ENCODE results near the gene CARM1.

The CARM1 gene

DNA sequence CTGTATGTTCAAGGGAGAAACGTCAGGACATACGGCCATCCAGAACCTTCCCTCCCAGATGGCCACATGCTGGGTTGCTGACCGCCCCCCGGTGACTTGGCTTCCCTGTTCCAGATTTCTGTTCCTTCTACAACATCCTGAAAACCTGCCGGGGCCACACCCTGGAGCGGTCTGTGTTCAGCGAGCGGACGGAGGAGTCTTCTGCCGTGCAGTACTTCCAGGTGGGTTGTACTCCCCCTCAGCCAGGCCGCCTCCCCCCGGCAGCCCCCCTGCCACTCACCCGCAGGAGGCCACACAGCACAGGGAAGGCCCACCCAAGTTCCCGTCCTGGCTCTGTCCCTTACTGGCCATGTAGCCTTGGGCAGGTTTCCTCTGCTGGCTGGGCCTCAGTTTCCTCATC lies 36.6 kb downstream of the CARM1 start:
- DNase-seq (ENCODE audit: low read depth): no peak

DNA sequence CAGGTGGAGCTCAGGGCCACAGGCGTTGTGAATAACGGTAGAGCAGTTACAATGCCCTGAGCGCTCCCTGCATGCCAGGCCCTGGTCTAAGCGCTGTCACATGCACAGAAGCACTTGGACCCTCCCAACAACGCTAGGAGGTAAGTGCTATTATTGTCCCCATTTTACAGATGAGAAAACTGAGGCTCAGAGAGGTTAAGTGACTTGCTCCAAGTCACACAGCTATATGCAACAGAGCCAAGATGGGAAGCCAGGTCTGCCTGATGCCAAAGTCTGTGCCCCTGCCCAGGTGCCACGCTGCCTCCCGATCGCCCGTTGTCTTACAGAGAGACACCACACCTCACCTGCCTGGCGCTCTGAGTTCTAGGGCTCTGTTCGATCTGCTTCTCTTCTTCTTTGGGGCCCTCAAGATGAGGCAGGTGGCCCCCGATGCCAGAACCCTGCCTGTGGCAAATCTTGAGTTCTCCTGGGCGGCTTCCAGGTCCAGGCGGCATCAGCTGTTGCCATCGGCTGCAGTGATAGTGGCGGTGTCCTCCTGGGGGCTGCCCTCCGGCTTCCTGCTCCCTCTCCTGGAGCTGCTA lies 37.1 kb downstream of the CARM1 start:
- no peak for DNase-seq (ENCODE audit: low read depth)

DNA sequence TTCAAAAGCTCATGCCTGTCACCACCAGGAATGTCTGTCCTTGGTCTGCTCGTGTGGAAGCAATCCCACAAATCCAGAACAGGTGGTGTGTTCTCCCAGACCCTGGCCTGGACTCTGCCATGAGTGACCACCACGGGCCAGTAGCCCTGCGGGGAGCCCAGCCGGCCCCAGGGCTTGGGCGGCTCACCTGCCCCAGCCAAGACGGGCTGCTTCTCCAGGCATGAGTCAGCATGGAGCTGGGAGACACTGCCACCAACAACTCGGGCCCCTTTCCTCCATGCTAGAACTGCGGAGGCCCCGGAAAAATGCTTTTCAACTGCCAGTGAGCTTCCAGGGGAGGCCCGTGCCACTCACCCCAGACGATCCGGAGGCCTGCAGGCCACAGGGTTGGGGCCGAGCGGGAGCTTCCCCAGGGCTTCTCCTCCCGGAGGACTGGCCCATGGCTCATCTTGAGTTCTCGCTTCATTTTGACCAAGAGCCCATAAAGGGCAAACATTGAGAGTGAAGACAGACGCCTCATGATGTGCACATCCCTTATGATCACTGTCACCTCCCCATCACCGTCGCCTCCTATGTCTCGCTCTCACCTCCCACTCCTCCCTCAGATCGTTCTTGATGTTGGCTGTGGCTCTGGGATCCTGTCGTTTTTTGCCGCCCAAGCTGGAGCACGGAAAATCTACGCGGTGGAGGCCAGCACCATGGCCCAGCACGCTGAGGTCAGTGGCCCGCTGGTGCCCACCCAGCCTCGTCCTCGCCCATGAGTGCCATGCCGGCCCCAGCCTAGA lies 40.4 kb downstream of the CARM1 start:
- no peak for DNase-seq (ENCODE audit: low read depth)

DNA sequence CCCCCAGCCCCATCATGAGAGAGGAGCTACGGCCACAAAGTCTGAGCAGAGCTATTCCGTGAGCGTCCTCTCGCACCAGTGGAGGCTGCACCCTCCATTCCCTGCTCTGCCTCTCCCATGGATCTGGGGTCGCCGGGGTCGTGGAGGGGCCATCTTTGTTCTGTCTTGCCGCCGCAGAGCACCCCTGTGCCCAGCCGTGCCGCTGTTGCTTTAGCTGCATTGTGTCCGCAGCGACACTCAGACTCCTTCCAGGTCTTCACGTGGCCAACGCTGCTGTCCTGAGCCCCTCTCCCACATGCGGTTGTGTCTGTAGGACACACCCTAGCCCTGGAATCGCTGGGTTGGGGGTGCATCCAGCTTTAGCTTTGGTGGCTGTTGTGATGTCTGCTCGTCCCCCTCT lies 41.3 kb downstream of the CARM1 start:
- no peak for DNase-seq (ENCODE audit: low read depth)

DNA sequence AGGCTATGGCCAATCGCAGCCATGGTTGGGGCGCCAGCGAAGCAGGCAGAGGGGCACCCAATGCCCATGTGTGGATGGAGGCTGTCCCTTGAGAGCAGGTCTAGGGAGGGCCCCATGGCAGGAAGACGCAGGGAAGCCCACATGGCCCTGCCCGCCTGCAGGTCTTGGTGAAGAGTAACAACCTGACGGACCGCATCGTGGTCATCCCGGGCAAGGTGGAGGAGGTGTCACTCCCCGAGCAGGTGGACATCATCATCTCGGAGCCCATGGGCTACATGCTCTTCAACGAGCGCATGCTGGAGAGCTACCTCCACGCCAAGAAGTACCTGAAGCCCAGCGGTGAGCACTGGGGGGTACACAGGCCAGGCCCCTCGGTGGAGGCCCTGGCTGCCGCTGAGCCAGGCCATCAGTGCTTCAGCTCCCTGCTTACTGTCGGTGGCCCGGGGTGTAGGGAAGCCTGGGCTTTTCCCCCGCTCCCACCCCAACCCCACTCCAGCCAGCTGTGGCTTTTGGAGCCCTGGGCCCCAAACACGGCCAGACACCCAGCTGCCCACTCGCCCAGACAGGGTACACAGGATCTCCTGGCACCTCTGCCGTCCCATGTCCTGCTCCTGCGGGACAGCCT lies 42.5 kb downstream of the CARM1 start:
- no peak for DNase-seq (ENCODE audit: low read depth)

DNA sequence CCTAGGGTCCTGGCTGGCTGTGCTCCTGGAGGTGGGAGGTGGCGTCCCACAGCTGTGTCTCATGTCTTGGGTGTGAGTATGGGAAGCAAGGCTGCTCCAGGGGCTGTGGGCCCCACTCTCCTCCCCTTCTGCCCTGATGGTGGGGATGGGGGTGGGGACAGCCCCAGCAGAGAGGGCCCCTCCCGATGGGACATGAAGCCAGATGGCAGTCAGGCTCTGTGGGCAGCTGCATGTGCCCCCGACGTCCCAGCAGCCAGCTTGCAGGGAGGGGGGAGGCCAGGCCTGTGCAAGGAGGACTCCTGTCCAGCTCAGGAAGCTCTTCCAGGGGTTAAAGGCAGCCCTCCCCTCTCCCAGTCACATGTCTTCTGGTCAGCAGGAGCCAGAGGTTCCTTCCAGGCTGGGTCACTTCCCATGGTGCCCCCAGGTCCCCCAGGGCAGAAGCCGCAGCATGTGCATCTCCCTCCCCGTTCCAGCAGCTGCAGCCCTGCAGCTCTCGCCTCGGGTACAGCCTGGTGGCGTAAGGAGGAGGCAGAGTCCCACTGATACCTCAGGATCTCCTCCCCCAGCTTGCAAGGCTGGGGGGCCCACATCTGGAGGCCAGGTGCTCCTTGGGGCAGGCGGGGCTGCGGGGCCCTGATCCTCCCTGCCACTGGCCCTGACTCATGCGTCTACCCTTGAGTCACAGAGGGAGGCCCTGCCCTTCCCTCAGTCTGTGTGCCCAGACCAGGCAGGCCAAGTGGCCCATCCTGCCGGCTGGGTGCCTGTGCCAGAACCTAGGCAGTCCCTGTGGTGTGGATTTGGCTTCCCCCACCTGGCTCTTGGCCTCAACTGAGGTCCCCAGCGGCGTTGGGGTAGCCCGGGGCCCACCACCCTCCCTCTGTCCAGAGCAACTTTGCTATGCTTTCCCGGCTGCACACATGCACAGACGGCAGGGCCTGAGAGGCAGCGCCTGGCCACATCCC lies 44.1 kb downstream of the CARM1 start:
- DNase-seq (ENCODE audit: low read depth): no peak

DNA sequence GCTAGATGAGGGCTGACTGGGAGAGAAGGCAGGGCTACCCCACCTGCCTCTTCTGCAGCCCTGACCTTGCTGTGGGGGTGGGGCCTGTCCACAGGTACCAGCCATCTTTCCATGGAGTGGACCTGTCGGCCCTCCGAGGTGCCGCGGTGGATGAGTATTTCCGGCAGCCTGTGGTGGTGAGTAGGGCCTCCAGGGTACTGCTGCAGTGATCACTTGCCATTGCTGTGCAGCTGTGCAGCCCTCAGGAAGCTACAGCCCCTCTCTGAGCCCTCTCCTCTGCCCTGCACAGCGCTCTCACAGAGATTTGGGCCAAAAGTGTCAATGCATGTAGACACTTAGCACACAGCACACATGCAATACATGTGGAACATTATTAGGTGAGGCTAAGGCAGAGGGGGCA lies 45.2 kb downstream of the CARM1 start:
- no peak for DNase-seq (ENCODE audit: low read depth)

DNA sequence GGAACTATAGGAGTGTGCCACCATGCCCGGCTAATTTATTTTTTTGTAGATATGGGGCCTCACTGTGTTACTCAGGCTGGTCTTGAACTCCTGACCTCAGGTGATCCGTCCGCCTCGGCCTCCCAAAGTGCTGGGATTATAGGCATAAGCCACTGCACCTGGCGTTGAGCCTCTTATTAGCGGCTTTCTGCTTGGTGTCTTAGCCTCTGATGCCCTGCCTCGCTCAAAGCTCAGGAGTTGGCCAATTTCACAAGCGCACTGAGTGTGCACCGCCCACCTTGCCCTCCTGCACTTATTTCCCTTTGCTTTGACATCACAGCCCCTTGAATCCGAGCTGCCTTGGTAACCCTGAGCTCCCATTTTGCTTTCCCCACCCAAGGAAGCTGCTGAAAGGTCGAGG lies 47.0 kb downstream of the CARM1 start:
- DNase-seq (ENCODE audit: low read depth): no peak

DNA sequence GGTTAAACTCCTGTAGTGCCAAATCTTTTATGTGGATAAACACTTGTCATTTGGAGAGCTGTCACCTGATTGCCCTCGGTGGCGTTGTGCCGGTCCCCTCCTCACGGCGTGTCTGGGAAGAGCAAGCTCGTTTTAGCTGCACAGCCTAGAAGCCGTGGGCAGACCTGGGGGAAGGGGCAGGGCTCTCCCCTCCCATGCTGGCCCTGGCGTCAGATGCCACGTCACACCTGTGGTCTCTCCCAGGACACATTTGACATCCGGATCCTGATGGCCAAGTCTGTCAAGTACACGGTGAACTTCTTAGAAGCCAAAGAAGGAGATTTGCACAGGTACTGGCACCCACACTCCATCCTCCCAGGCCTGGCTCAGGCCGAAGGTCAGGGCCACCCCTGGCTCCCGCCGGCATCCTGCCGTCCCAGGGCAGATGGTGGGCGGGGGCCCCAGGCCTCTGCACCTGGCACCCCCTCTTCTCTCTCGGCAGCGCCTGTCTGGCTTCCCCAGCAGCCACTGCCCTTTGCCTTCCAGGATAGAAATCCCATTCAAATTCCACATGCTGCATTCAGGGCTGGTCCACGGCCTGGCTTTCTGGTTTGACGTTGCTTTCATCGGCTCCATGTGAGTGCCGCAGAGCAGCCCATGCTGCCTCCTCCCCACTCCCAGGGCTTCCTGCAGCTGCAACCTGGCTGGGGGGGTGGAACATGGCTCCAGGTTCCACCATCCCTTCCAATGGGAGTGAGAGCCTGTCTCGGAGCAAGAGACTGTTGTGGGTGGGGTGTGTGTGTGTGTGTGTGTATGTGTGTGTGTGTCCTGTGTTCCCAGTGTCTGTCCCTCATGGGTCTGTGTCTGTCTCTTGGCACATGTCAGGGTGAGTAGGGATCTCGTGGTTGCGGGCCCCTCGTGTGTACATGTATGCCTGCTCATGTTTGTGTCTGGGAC lies 48.3 kb downstream of the CARM1 start:
- DNase-seq (ENCODE audit: low read depth): no peak

DNA sequence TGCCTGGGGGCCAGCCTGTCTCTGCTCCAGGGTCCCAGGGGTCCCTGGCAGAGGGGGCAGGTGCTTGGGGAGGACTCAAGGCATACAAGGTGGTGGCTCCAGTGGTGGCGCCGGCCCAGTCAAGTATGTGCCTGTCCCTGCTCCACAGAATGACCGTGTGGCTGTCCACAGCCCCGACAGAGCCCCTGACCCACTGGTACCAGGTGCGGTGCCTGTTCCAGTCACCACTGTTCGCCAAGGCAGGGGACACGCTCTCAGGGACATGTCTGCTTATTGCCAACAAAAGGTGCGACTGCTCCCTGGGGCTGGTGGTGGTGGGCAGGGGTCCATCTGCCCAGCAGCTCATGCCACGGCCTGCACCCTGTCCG lies 48.9 kb downstream of the CARM1 start:
- no peak for DNase-seq (ENCODE audit: low read depth)

DNA sequence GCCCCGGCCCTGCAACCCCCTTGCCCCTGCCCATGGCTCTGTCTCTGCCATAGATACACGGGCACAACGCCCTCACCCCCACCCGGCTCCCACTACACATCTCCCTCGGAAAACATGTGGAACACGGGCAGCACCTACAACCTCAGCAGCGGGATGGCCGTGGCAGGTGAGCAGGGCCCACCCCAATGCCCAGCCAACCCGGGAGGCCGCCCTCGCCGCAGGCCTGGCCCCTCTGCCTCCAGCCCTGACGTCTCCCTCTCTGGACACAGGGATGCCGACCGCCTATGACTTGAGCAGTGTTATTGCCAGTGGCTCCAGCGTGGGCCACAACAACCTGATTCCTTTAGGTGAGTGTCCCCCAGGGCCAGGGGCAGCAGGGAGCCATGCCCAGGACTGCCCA lies 49.4 kb downstream of the CARM1 start:
- DNase-seq (ENCODE audit: low read depth): no peak

DNA sequence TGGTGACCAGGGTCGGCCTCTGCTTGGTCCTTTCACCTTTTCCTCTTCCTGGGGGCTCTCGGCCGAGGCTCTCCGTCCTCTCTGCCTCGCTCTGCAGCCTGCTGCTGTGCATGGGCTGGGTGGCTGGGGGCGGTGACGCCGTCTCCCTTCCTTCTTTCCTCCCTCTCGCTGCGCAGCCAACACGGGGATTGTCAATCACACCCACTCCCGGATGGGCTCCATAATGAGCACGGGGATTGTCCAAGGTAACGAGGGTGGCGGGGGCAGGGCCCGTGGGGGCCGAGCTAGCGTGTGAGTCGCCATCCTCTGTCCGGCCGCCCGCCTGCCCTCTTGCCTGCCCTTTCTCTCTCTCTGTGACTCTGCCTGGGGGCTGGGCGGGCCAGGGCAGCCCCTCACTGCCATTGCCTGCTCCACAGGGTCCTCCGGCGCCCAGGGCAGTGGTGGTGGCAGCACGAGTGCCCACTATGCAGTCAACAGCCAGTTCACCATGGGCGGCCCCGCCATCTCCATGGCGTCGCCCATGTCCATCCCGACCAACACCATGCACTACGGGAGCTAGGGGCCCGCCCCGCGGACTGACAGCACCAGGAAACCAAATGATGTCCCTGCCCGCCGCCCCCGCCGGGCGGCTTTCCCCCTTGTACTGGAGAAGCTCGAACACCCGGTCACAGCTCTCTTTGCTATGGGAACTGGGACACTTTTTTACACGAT lies 50.0 kb downstream of the CARM1 start:
- no peak for DNase-seq (ENCODE audit: low read depth)

DNA sequence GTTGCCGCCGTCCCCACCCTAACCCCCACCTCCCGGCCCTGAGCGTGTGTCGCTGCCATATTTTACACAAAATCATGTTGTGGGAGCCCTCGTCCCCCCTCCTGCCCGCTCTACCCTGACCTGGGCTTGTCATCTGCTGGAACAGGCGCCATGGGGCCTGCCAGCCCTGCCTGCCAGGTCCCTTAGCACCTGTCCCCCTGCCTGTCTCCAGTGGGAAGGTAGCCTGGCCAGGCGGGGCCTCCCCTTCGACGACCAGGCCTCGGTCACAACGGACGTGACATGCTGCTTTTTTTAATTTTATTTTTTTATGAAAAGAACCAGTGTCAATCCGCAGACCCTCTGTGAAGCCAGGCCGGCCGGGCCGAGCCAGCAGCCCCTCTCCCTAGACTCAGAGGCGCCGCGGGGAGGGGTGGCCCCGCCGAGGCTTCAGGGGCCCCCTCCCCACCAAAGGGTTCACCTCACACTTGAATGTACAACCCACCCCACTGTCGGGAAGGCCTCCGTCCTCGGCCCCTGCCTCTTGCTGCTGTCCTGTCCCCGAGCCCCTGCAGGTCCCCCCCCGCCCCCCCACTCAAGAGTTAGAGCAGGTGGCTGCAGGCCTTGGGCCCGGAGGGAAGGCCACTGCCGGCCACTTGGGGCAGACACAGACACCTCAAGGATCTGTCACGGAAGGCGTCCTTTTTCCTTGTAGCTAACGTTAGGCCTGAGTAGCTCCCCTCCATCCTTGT lies 50.7 kb downstream of the CARM1 start:
- DNase-seq (ENCODE audit: low read depth): no peak

DNA sequence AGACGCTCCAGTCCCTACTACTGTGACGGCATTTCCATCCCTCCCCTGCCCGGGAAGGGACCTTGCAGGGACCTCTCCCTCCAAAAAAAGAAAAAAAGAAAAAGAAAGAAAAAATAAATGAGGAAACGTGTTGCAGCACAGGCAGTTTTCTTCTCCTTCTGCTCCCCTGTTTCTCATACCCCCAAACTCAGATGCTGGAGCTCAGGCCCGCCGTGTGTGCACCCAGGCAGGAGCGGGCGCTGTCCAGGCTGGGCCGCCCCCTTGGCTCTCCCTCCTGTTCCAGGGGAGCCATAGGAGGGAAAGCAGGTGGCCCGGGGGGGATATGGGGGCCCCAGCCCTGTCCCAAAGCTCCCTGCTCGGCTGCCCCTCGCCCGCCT lies 51.3 kb downstream of the CARM1 start:
- no peak for DNase-seq (ENCODE audit: low read depth)

DNA sequence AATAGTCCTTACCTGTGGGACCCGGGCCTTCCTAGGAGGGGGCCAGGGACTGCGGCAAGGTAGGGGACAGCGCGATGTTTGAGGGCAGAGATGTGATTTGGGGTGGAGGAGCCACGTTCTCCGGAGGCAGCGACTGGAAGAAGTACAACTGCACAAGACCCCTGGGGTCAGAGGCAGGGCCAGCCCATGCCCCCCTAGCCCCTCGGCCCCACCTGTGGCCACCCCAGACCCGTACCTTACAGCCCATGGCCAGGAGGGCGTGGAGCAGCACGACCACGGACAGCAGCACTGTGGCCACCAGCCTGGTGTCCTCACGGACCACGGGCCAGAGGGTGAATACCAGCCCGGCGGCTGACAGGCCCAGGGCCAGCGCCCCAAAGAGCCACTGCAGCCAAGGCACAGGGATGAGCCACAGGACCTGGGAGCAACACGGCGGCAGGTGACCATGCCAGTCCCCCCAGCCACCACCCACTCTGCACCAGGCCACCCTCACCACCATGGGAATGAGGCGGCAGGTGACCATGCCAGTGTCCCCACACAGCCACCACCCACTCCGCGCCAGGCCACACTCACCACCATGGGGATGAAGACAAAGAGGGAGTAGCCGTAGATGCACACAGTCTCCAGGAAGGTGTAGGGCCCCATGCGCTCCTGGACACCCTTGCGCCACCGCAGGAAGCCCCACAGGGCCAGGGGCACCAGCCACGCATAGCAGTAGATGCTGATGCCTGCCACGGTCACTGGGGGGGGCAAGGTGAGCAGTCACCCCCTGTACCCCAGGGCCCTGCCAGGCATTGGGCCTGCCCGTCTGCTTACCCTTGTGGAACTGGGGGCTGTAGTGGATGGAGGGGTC lies 52.1 kb downstream of the CARM1 start:
- DNase-seq (ENCODE audit: low read depth): no peak

DNA sequence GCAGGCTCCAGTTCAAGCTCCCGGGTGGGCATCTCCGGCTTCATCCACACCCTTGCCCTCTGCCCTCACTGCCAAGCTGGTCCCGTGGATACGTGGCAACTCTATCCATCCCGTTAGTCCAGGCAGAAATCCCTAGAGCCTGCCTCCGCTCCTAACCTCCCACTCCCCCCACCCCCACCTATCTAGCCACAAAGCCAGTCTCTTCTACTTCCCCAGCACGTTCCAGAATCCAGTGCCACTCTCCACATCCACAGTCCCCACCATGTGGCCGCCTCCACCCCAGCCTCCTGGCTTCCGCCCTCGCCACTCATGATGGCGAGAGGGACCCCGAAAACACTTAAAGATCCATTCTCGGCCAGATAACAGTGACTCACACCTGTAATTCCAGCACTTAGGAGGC lies 53.2 kb downstream of the CARM1 start:
- no peak for DNase-seq (ENCODE audit: low read depth)

DNA sequence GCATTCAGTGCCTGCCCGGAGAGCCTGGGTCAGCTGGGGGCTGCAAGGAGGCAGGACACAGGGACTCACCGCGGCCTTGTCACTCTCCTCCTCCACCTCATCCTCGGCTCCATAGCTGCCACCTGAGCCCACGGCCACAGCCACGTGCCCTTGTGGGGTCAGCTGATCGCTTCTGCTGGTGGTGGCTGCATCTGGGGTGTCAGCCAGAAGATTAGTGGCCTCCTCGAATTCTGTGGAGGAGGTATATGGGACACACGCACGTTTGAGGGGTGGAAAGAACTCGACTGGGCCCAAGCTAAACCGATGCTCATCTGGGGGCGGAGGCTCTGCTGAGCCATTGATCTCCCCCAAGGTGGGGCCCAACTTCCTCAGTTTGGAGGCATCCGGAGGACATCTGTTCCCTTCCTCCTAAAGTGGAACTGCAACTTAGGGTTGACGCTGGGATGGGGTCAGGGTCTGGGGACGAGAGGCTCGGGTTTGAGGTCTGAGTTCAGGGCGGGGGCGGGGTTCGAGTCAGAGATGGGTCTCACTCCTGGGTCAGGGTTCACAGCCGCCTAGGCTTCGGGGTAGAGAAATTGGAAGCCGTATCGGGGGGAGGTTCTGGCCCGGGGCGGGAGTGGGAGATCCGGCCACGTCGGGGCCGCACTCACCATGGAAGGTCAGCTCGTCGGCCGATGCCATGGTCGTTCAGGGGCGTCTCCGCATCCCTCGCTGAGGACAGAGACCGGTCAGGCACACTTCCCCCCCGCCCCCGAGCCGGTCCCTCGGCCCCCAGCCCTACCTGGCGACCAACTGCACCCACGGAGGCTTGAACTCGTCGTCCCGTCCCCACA lies 56.6 kb downstream of the CARM1 start:
- no peak for DNase-seq (ENCODE audit: low read depth)
